ACHN (cell line): Measurements from ENCODE around the gene NBPF6.
"Not testable (repeated sequence)": the region's sequence is repeated elsewhere in the genome, so short reads cannot be mapped to it uniquely, and the experiment has no call there.

Experiments
- DNase-seq: peaks from one replicate; pipeline ENCODE4 v3.0.0-alpha.2; 2015
- in situ Hi-C: cut with HindIII; loops from 2 replicates; pipeline ENCODE4 v1.10.0; 2017; ENCODE audit warnings: low sequenced_read_pairs, low pct_ligation_motif_present, low pct_unique_long_range_greater_than_20kb

The NBPF6 gene

GRCh38 chr1:108450043-108450442 is at the start of gene NBPF6:
Gene NBPF6 (plus strand): TSS chr1:108450343. CDS start chr1:108450602, 259 bp downstream.
- in situ Hi-C loops, DNase-seq: not testable (repeated sequence)

GRCh38 chr1:108411098-108411833 is 38.9 kb upstream of the NBPF6 start:
- in situ Hi-C loops: not testable (repeated sequence)

GRCh38 chr1:108420129-108420528 is 30.0 kb upstream of the NBPF6 start:
- DNase-seq, in situ Hi-C loops: not testable (repeated sequence)

More at GRCh38 chr1:108411098-108411833, 38.9 kb upstream of the NBPF6 start:
- DNase-seq: not testable (repeated sequence)

GRCh38 chr1:108421061-108421916 is 28.9 kb upstream of the NBPF6 start:
- in situ Hi-C loops, DNase-seq: not testable (repeated sequence)

GRCh38 chr1:108426877-108427276 is 23.3 kb upstream of the NBPF6 start:
- in situ Hi-C loops, DNase-seq: not testable (repeated sequence)

GRCh38 chr1:108432002-108432401 is 18.1 kb upstream of the NBPF6 start:
- DNase-seq, in situ Hi-C loops: not testable (repeated sequence)

- in situ Hi-C loops, DNase-seq: not testable (repeated sequence)
Observed at GRCh38 chr1:108433404-108433803, 16.7 kb upstream of the NBPF6 start.

- in situ Hi-C loops, DNase-seq: not testable (repeated sequence)
Observed at GRCh38 chr1:108438536-108438935, 11.6 kb upstream of the NBPF6 start.

GRCh38 chr1:108454521-108454920 is 4.4 kb downstream of the NBPF6 start:
- in situ Hi-C loops, DNase-seq: not testable (repeated sequence)

- DNase-seq, in situ Hi-C loops: not testable (repeated sequence)
Observed at GRCh38 chr1:108458661-108459060, 8.5 kb downstream of the NBPF6 start.

- in situ Hi-C loops, DNase-seq: not testable (repeated sequence)
Observed at GRCh38 chr1:108461758-108462157, 11.6 kb downstream of the NBPF6 start.

- in situ Hi-C loops, DNase-seq: not testable (repeated sequence)
Observed at GRCh38 chr1:108463962-108464361, 13.8 kb downstream of the NBPF6 start.

GRCh38 chr1:108466166-108466565 is 16.0 kb downstream of the NBPF6 start:
- in situ Hi-C loops, DNase-seq: not testable (repeated sequence)

- DNase-seq, in situ Hi-C loops: not testable (repeated sequence)
Observed at GRCh38 chr1:108467155-108467554, 17.0 kb downstream of the NBPF6 start.

GRCh38 chr1:108470750-108471149 is 20.6 kb downstream of the NBPF6 start:
- DNase-seq, in situ Hi-C loops: not testable (repeated sequence)

GRCh38 chr1:108474516-108474915 is 24.4 kb downstream of the NBPF6 start:
- DNase-seq, in situ Hi-C loops: not testable (repeated sequence)

GRCh38 chr1:108478429-108479015 is 28.4 kb downstream of the NBPF6 start:
- in situ Hi-C loops: no loop called here
- no peak for DNase-seq

- in situ Hi-C loops: no loop called here
- no peak for DNase-seq
Observed at GRCh38 chr1:108482708-108483107, 32.6 kb downstream of the NBPF6 start.

GRCh38 chr1:108485990-108486389 is 35.8 kb downstream of the NBPF6 start:
- DNase-seq, in situ Hi-C loops: not testable (repeated sequence)
